Psoas muscle (tissue), 8 donors: Measurements from ENCODE around the gene ZNF316. TPM values are rescaled to one million over a fixed set of nuclear protein-coding genes. Genes with fewer than 3 reads are reported as not detected.

Experiments used
- ATAC-seq, 4 donors: fragments of 200-7000 bp; cut with Tn5 transposase; one replicate each; pipeline ENCODE4 v1.9.1; 2020; ENCODE audit warnings: moderate library complexity in 3 of 4, mild to moderate bottlenecking in 2 of 4
- DNase-seq, 2 donors: peaks; one replicate each; pipeline ENCODE4 v3.0.0-alpha.2; 2020
- H3K27ac ChIP-seq: fragments of 200-600 bp; one replicate; pipeline ENCODE4 v1.8.0; 2022
- H3K27me3 ChIP-seq, 3 donors: fragments of 200-600 bp in 1 of 3; one replicate each; pipeline versions ENCODE4 v1.6.1 to v1.8.0; 2013 to 2022; ENCODE audit warnings: low read length in 2 of 3, mild to moderate bottlenecking in 2 of 3, moderate library complexity in 1 of 3; ENCODE audit not compliant: insufficient read depth in 3 of 3
- H3K36me3 ChIP-seq, 2 donors: fragments of 200-600 bp in 1 of 2; one replicate each; pipeline versions ENCODE4 v1.6.1 to v1.8.0; 2013 to 2022; ENCODE audit warnings: low read depth in 1 of 2, mild to moderate bottlenecking in 1 of 2, moderate library complexity in 1 of 2; ENCODE audit not compliant: insufficient read depth in 1 of 2
- H3K4me1 ChIP-seq: fragments of 200-600 bp; one replicate; pipeline ENCODE4 v1.8.0; 2022
- H3K4me3 ChIP-seq: fragments of 200-600 bp; one replicate; pipeline ENCODE4 v1.8.0; 2022; ENCODE audit warnings: mild to moderate bottlenecking
- H3K9me3 ChIP-seq: fragments of 200-600 bp; one replicate; pipeline ENCODE4 v1.8.0; 2022
- CTCF ChIP-seq: fragments of 200-600 bp; IDR thresholded peaks from one replicate; pipeline ENCODE4 v1.8.0; 2022; ENCODE audit warnings: antibody characterized with exemption
- WGBS, 3 donors: extraction: QIAGEN DNeasy Blood & Tissue Kit; methylation state at CpG; one replicate each; pipeline versions ENCODE4 v1.1.6 to v1.1.7; 2013; 5-methylcytosine and 5-hydroxymethylcytosine counted together
- intact Hi-C, 2 donors: fragments of 100-400 bp; cut with DNase I; formaldehyde crosslinking; loops; one replicate each; pipeline versions ENCODE4 v1.11.0 to v1.14.2; 2022
- polyA plus RNA-seq, 3 donors: library from polyadenylated mRNA; stranded (reverse); fragments of 200-250 nt; gene quantifications; one replicate each; pipeline ENCODE4 v1.2.3, GENCODE V29; 2013
- total RNA-seq, 4 donors: library from RNA; stranded (reverse); fragmentation: NEBNext Ultra II Directional in 2 of 4; extraction: Animal tissue kit (Norgen Biotek cat#: 25700) in 2 of 4; gene quantifications; one replicate each; pipeline versions ENCODE4 v1.2.1 to v1.2.4, GENCODE V29; 2021 to 2023
- donor health status: healthy with polysubstance abuse.
- donor health status: DM: no; HTN: no; CAD: no; lungs with moderate emphysema.
- donor health status: Bipolar disorder and iron deficiency.
- donor health status: healthy.
- donor health status: DM: yes; HTN: yes; CAD: no.
- donor health status: DM: no; HTN: no; CAD: no.
- donor health status: DM: no; HTN: no; CAD: no.
- donor health status: DM: yes; HTN: yes; CAD: no.

Gene ZNF316
- total and polyA plus RNA-seq, 7 donors: 9.4 to 21.7 (median 16.8) TPM

GRCh38 chr7:6637544-6638229 is 569 bp downstream of the ZNF316 start:
- H3K4me3 ChIP-seq: peak overlapping the region; percentile 96
- no peaks in the 10 kb centered on the region for H3K27me3 ChIP-seq
- peak overlapping the region; percentile 71 for H3K27ac ChIP-seq
- peak; percentile 18 for TF ChIP-seq CTCF
- no peak for DNase-seq
- no peaks in the 10 kb centered on the region for H3K9me3 ChIP-seq
- 1 to 4% (median 2%) methylated on average over 25 to 60 of the region's 60 CpGs for WGBS, 3 donors
- intact Hi-C loops: loop anchor here in 1 of 2 donors (2.0 kb wide), 1 partner anchor 49 kb away; no protein-coding TSS in a partner anchor
- ATAC-seq: peak; percentile 20 to 38 (median 26)
- peaks cover 0 to 28% of the 10 kb centered on the region in 2 donors for H3K36me3 ChIP-seq
- peaks cover 12% of the 10 kb centered on the region for H3K4me1 ChIP-seq

GRCh38 chr7:6639032-6639431 is 1.9 kb downstream of the ZNF316 start:
- intact Hi-C loops: loop anchor here in 1 of 2 donors (2.0 kb wide), 1 partner anchor 50 kb away; no protein-coding TSS in a partner anchor
- TF ChIP-seq CTCF: no peak
- H3K27me3 ChIP-seq: no peaks in the 10 kb centered on the region
- no peaks in the 10 kb centered on the region for H3K9me3 ChIP-seq
- H3K36me3 ChIP-seq: peaks cover 7 to 41% of the 10 kb centered on the region in 2 donors
- no peak overlapping the region for H3K27ac ChIP-seq
- H3K4me1 ChIP-seq: peaks cover 12% of the 10 kb centered on the region
- WGBS, 3 donors: 75 to 88% (median 78%) methylated on average over 4 of the region's 4 CpGs
- peak overlapping the region; percentile 96 for H3K4me3 ChIP-seq
- DNase-seq (no peak), ATAC-seq (no peak)

DNA sequence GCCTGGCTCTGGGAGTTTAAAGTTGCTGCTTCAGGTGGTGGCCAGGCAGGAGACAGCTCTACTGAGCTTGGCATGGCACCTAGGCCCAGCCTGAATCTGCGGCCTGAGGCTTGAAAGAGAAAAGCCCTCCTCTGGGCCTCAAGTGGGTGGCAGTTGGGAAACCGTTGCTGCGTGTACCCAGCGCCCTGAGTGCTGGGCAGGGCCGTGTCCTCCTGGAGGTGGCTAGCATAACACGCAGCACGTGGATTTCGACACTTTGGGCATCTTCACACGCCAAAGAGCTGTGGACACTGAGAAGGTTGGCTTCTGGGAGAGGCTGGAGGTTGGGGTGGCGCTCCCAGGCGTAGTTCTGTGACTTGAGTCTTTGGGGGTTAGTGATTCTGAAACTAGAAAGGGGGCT is 2.5 kb downstream of the ZNF316 start:
- no peak for TF ChIP-seq CTCF
- Histone ChIP-seq H3K27ac (no peak overlapping the region), H3K36me3 (peaks cover 7 to 47% of the 10 kb centered on the region in 2 donors), H3K4me1 (peaks cover 12% of the 10 kb centered on the region), H3K4me3 (no peak overlapping the region), H3K9me3 (no peaks in the 10 kb centered on the region), H3K27me3 (no peaks in the 10 kb centered on the region)
- intact Hi-C loops: loop anchor here (2.0 to 10.0 kb wide), 2 partner anchors 51 to 85 kb away; no protein-coding TSS in a partner anchor
- WGBS, 3 donors: 87 to 92% (median 90%) methylated on average over 11 of the region's 11 CpGs
- ATAC-seq (no peak), DNase-seq (no peak)

DNA sequence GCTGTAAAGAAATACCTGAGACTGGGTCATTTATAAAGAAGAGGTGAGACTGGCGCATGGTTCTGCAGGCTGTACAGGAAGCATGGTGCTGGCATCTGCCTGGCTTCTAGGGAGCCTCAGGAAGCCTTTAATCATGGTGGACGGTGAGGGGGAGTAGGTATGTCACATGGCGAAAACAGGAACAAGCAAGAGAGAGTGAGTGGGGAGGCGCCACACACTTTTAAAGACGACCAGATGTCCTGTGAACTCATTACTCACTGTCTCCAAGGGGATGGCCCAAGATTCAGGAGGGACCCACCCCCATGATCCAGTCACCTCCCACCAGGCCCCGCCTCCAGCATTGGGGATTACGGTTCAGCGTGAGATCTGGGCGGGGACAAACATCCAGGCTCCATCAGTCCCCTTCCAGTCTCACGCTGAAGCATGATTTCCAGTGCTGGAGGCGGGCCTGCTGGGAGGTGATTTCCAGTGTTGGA is 3.2 kb downstream of the ZNF316 start:
- DNase-seq (peak in 1 of 2 donors; percentile 68), ATAC-seq (peak in 1 of 4 donors; percentile 18)
- no peak overlapping the region for H3K4me3 ChIP-seq
- TF ChIP-seq CTCF: no peak
- H3K27me3 ChIP-seq: no peaks in the 10 kb centered on the region
- H3K4me1 ChIP-seq: peaks cover 12% of the 10 kb centered on the region
- H3K9me3 ChIP-seq: no peaks in the 10 kb centered on the region
- WGBS, 3 donors: 62 to 70% (median 64%) methylated on average over 11 of the region's 11 CpGs
- H3K27ac ChIP-seq: no peak overlapping the region
- H3K36me3 ChIP-seq: peaks cover 7 to 54% of the 10 kb centered on the region in 2 donors
- intact Hi-C loops: loop anchor here in 1 of 2 donors (10.0 kb wide), 1 partner anchor 85 kb away; no protein-coding TSS in a partner anchor
